GM19193 (cell line): ENCODE results near the gene RIMS4.

Experiments
- POLR2A ChIP-seq: IDR thresholded peaks from 4 replicates; pipeline ENCODE4 v1.6.1; 2011; ENCODE audit not compliant: insufficient read depth, insufficient read length; ENCODE audit errors: extremely low read depth

Gene RIMS4

GRCh38 chr20:44836601-44837120 lies 26.3 kb upstream of the RIMS4 start:
- no peak for TF ChIP-seq POLR2A

- no peak for TF ChIP-seq POLR2A
These were observed 25.4 kb upstream of the RIMS4 start for GRCh38 chr20:44835661-44836221.

- no peak for TF ChIP-seq POLR2A
These were observed 24.8 kb upstream of the RIMS4 start for GRCh38 chr20:44835116-44835515.

- TF ChIP-seq POLR2A, result no peak
These were observed 24.3 kb upstream of the RIMS4 start for GRCh38 chr20:44834693-44835092.

- no peak for TF ChIP-seq POLR2A
These were observed 23.1 kb upstream of the RIMS4 start for GRCh38 chr20:44833437-44833836.

GRCh38 chr20:44832724-44833123 lies 22.4 kb upstream of the RIMS4 start:
- no peak for TF ChIP-seq POLR2A

GRCh38 chr20:44830995-44831394 lies 20.6 kb upstream of the RIMS4 start:
- TF ChIP-seq POLR2A, result no peak

GRCh38 chr20:44830523-44830922 lies 20.2 kb upstream of the RIMS4 start:
- no peak for TF ChIP-seq POLR2A

- no peak for TF ChIP-seq POLR2A
These were observed 19.3 kb upstream of the RIMS4 start for GRCh38 chr20:44829688-44830087.

GRCh38 chr20:44828640-44829039 lies 18.3 kb upstream of the RIMS4 start:
- no peak for TF ChIP-seq POLR2A

- no peak for TF ChIP-seq POLR2A
These were observed 17.1 kb upstream of the RIMS4 start for GRCh38 chr20:44827401-44827800.

GRCh38 chr20:44819936-44820335 lies 9.6 kb upstream of the RIMS4 start:
- no peak for TF ChIP-seq POLR2A

- no peak for TF ChIP-seq POLR2A
These were observed 7.0 kb upstream of the RIMS4 start for GRCh38 chr20:44817143-44817910.

GRCh38 chr20:44814937-44815336 lies 4.6 kb upstream of the RIMS4 start:
- no peak for TF ChIP-seq POLR2A

GRCh38 chr20:44811150-44811685 lies 872 bp upstream of the RIMS4 start:
- no peak for TF ChIP-seq POLR2A

GRCh38 chr20:44810061-44810390 lies 320 bp downstream of the RIMS4 start:
- no peak for TF ChIP-seq POLR2A
